Adrenal gland (tissue), 12 donors: Measurements from ENCODE around the gene GATAD2B. TPM values are rescaled to one million over a fixed set of nuclear protein-coding genes. Genes with fewer than 3 reads are reported as not detected.

Experiments used
- DNase-seq, 7 donors: peaks; one replicate each; pipeline ENCODE4 v3.0.0-alpha.2; 2019 to 2020
- H3K27ac ChIP-seq, 5 donors: fragments of 200-600 bp; sonication (generic) in 4 of 5; 1 replicate in 3 of 5; 2 replicates in 2 of 5; pipeline versions ENCODE4 v1.5.1 to v1.8.0; 2016 to 2020; ENCODE audit warnings: mild to moderate bottlenecking in 1 of 5
- H3K27me3 ChIP-seq: fragments of 200-600 bp; 2 replicates; pipeline ENCODE4 v1.8.0; 2021
- H3K36me3 ChIP-seq, 2 donors: fragments of 200-600 bp; replicated peaks in 1 of 2; 1 replicate in 1 of 2; 2 replicates in 1 of 2; pipeline versions ENCODE4 v1.5.1 to v1.8.0; 2018 to 2022
- H3K4me1 ChIP-seq, 2 donors: fragments of 200-600 bp; replicated peaks in 1 of 2; 1 replicate in 1 of 2; 2 replicates in 1 of 2; pipeline versions ENCODE4 v1.5.1 to v1.8.0; 2018 to 2021
- H3K4me3 ChIP-seq, 4 donors: fragments of 200-600 bp; sonication (generic) in 3 of 4; one replicate each; pipeline ENCODE4 v1.5.1; 2016 to 2018
- H3K9me3 ChIP-seq, 3 donors: fragments of 200-600 bp; sonication (generic) in 1 of 3; replicated peaks in 1 of 3; 1 replicate in 2 of 3; 2 replicates in 1 of 3; pipeline versions ENCODE4 v1.5.1 to v1.8.0; 2016 to 2021
- POLR2A ChIP-seq, 2 donors: fragments of 450-650 bp; IDR thresholded peaks; one replicate each; pipeline ENCODE4 v1.6.1; 2017; ENCODE audit warnings: antibody characterized with exemption in 2 of 2, mild to moderate bottlenecking in 2 of 2, moderate library complexity in 1 of 2
- WGBS, 4 donors: extraction: QIAGEN DNeasy Blood & Tissue Kit in 2 of 4; methylation state at CpG; one replicate each; pipeline versions ENCODE4 v1.1.5 to v1.1.7; 2013 to 2017; 5-methylcytosine and 5-hydroxymethylcytosine counted together
- intact Hi-C, 2 donors: fragments of 100-400 bp; cut with DNase I; formaldehyde crosslinking; loops; one replicate each; pipeline versions ENCODE4 v1.14.1 to v1.15.0; 2022 to 2023
- polyA plus RNA-seq, 3 donors: library from polyadenylated mRNA; stranded (reverse); fragments of 200-250 nt in 2 of 3; fragments of 350-450 nt in 1 of 3; fragmentation: Illumina TruSeq in 1 of 3; extraction: RNeasy Lipid Tissue Mini Kit (QIAGEN cat#74804) in 1 of 3; gene quantifications; one replicate each; pipeline ENCODE4 v1.2.3, GENCODE V29; 2013 to 2014
- total RNA-seq, 9 donors: library from RNA; depleted of rRNA in 4 of 9; stranded (reverse); fragments of >200 nt in 4 of 9; fragments of 120-200 nt in 1 of 9; fragmentation: NEBNext Ultra II Directional in 1 of 9; extraction: Animal tissue kit (Norgen Biotek cat#: 25700) in 1 of 9; gene quantifications; one replicate each; pipeline versions ENCODE4 v1.1.0 to v1.2.4, GENCODE V29; 2013 to 2023
- TF ChIP-seq, protein P1 (sequence below), 6 experiments: fragments of 450-650 bp in 4 of 6; fragments of 200-600 bp in 2 of 6; sonication (generic) in 1 of 6; IDR thresholded peaks; 1 replicate in 5 of 6; 2 replicates in 1 of 6; pipeline versions ENCODE4 v1.5.1 to v1.8.0; 2016 to 2021; ENCODE audit warnings: antibody characterized with exemption in 6 of 6, mild to moderate bottlenecking in 2 of 6, moderate library complexity in 1 of 6
- donor health status: healthy with polysubstance abuse.
- donor health status: Bipolar disorder and iron deficiency.
- donor health status: DM: yes; HTN: yes; CAD: no.
- donor health status: DM: no; HTN: no; CAD: no.
- donor health status: DM: no; HTN: no; CAD: no.
- donor health status: DM: yes; HTN: yes; CAD: no.

Gene GATAD2B
- total and polyA plus RNA-seq, 12 donors, result 3.0 to 43.3 (median 16.6) TPM

DNA sequence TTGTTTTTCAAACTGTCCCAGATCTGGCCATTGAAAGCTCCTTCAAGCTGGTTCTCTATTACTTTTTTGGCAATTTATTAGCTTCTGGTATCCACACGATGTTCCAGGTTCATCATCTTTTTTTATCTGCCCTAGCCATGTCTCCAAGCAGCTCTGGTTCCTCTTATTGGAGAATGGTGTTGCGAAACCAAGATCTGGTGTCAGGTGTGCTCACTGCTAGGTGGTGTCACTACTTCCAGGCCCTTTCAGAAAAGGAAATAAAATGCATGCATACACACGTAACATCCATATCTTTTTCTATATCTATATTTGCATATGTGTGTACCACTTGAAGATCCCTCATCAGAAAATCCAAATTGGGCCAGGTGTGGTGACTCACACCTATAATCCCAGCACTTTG is 53.3 kb downstream of the GATAD2B start:
- TF ChIP-seq POLR2A (IDR thresholded peaks at IDR 0.05), result no peak
- TF ChIP-seq, protein P1, sequence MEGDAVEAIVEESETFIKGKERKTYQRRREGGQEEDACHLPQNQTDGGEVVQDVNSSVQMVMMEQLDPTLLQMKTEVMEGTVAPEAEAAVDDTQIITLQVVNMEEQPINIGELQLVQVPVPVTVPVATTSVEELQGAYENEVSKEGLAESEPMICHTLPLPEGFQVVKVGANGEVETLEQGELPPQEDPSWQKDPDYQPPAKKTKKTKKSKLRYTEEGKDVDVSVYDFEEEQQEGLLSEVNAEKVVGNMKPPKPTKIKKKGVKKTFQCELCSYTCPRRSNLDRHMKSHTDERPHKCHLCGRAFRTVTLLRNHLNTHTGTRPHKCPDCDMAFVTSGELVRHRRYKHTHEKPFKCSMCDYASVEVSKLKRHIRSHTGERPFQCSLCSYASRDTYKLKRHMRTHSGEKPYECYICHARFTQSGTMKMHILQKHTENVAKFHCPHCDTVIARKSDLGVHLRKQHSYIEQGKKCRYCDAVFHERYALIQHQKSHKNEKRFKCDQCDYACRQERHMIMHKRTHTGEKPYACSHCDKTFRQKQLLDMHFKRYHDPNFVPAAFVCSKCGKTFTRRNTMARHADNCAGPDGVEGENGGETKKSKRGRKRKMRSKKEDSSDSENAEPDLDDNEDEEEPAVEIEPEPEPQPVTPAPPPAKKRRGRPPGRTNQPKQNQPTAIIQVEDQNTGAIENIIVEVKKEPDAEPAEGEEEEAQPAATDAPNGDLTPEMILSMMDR (IDR thresholded peaks at IDR 0.05), result no peak
- 79 to 87% (median 84%) methylated on average over 3 of the region's 3 CpGs for WGBS, 4 donors
- intact Hi-C loops, result no loop called here

DNA sequence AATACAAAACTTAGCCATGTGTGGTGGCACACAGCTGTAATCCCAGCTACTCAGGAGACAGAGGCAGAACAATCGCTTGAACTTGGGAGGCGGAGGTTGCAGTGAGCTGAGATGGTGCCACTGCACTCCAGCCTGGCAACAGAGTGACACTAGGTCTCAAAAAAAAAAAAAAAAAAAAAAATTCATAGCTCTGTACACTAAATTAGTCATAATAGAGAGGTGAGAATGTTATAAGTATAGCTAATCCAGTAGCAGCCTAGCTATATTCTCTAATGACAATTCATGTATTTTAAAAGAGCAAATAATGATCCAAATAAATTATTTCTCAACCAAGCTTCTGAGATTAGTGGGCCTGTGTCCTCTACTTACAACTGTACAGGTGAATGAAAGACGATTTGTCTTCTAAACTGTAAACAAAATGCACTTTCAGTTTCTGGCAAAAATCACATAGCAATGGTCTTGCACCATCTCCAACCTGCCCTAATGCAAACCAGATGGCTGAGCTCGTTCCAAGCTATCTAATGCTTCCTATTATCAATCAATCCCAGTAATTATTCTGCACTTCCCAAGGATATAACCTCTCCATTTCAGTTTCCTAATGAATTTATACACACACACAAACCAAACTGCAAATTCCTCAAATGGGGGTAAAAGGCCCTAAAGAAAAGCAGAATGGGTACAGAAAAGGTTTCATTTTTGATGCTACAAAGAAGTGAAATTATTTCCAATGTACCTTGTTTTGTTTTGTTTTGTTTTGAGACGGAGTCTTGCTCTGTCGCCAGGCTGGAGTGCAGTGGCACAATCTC is 56.5 kb downstream of the GATAD2B start:
- peaks cover 0 to 11% of the 10 kb centered on the region in 2 donors for H3K4me1 ChIP-seq
- DNase-seq, result peak in 2 of 7 donors; percentile 24 to 52
- H3K27ac ChIP-seq, result peak overlapping the region in 2 of 5 donors; percentile 1 to 2
- H3K36me3 ChIP-seq, result no peaks in the 10 kb centered on the region
- 59 to 60% (median 60%) methylated on average over 6 of the region's 6 CpGs for WGBS, 4 donors
- H3K4me3 ChIP-seq, result no peak overlapping the region
- intact Hi-C loops, result no loop called here
- no peaks in the 10 kb centered on the region for H3K9me3 ChIP-seq
- H3K27me3 ChIP-seq, result no peaks in the 10 kb centered on the region
- no peak for TF ChIP-seq POLR2A (IDR thresholded peaks at IDR 0.05)
- TF ChIP-seq, protein P1 (IDR thresholded peaks at IDR 0.05), result no peak

More for the DNA sequence above, 53.3 kb downstream of the GATAD2B start:
- H3K4me1 ChIP-seq, result peaks cover 8 to 34% of the 10 kb centered on the region in 2 donors
- H3K9me3 ChIP-seq, result no peaks in the 10 kb centered on the region
- no peak overlapping the region for H3K27ac ChIP-seq
- no peaks in the 10 kb centered on the region for H3K36me3 ChIP-seq
- no peak for DNase-seq
- no peaks in the 10 kb centered on the region for H3K27me3 ChIP-seq
- no peak overlapping the region for H3K4me3 ChIP-seq

DNA sequence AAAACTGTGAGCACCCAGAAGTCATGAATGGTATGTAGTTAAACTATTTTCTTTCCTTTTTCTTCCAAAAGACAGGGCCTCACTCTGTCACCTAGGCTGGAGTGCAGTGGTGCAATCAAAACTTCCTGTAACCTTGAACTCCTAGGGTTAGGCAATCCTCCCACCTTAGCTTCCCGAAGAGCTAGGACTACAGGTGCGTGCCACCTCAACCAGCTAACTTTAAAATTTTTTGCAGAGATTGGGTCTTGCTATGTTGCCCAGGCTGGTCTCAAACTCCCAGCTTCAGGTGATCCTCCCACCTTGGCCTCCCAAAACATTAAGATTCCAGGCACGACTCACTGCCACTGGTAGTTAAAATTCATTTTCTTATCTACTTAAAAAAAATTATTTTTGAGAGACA is 62.5 kb downstream of the GATAD2B start:
- H3K4me3 ChIP-seq, result no peak overlapping the region
- DNase-seq, result no peak
- 73 to 84% (median 80%) methylated on average over 3 of the region's 3 CpGs for WGBS, 4 donors
- no peak for TF ChIP-seq POLR2A (IDR thresholded peaks at IDR 0.05)
- TF ChIP-seq, protein P1 (IDR thresholded peaks at IDR 0.05), result no peak
- H3K36me3 ChIP-seq, result no peaks in the 10 kb centered on the region
- H3K4me1 ChIP-seq, result peaks cover 0 to 5% of the 10 kb centered on the region in 2 donors
- intact Hi-C loops, result no loop called here
- no peaks in the 10 kb centered on the region for H3K9me3 ChIP-seq
- H3K27ac ChIP-seq, result no peak overlapping the region
- no peaks in the 10 kb centered on the region for H3K27me3 ChIP-seq

DNA sequence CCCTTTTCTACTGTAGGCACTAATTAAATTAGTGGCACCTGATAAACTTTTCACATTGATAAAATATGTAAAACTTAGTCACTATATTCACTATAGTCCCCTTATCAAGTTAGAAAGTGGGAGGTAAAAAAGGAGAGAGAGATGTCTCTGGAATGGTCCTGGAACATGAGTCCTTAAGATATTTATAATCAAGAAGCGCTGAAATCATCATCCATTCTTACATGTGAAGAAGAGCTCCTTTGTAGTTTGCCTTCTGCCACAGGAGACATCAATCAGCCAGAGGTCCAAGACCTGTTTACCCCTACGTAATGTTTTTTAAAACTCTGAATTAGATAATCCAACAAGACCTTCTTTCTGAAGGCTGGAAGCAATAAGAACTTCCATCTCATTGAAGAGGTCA is 65.3 kb downstream of the GATAD2B start:
- H3K27me3 ChIP-seq, result no peaks in the 10 kb centered on the region
- H3K36me3 ChIP-seq, result no peaks in the 10 kb centered on the region
- no peak for TF ChIP-seq POLR2A (IDR thresholded peaks at IDR 0.05)
- TF ChIP-seq, protein P1 (IDR thresholded peaks at IDR 0.05), result no peak
- intact Hi-C loops, result no loop called here
- H3K9me3 ChIP-seq, result no peaks in the 10 kb centered on the region
- peaks cover 0 to 5% of the 10 kb centered on the region in 2 donors for H3K4me1 ChIP-seq
- WGBS, 4 donors, result 88 to 94% (median 92%) methylated on average over 2 of the region's 2 CpGs
- DNase-seq, result no peak
- H3K27ac ChIP-seq, result no peak overlapping the region
- H3K4me3 ChIP-seq, result no peak overlapping the region
